GM12873 (cell line): Measurements from ENCODE around the gene FGGY.

Experiments used
- TF ChIP-seq, protein P1 (sequence below): IDR thresholded peaks from 2 replicates; pipeline ENCODE4 v1.5.1; 2012; ENCODE audit warnings: low read depth, mild to moderate bottlenecking, moderate library complexity, low read length, control low read depth; ENCODE audit not compliant: insufficient read depth; ENCODE audit errors: missing control alignments

Gene FGGY

DNA sequence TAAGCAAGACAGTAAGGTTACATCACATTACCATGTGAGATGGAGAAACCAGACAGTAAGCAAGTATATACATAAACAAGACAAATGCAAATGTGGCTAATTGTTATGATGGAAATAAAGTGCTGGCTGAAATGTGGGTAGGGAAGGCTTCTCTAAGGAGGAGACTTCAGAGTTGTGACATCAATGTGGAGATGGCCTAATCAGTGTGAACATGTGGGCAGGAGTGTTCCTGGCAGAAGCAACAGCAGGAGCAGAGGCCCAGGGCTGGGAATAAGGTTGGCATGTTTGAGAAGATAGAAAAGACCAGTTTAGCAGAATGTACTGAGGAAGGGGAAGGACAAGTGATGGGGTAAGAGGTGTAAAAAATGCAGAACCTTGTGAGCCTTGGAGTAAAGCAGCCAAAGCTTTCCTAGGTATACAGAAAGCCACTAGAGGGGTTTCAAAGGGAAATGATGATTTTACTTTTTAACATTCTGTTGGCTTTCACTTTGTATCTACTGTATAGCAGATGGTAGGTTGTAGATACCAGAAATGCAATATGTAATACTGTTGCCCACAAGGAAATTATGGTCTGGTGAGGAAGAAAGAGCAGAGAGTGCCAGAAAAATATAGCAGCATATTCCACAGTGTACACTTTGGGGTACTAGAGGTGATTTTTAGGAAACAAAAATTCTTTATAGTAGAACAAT lies 197.4 kb downstream of the FGGY start:
- TF ChIP-seq, protein P1, sequence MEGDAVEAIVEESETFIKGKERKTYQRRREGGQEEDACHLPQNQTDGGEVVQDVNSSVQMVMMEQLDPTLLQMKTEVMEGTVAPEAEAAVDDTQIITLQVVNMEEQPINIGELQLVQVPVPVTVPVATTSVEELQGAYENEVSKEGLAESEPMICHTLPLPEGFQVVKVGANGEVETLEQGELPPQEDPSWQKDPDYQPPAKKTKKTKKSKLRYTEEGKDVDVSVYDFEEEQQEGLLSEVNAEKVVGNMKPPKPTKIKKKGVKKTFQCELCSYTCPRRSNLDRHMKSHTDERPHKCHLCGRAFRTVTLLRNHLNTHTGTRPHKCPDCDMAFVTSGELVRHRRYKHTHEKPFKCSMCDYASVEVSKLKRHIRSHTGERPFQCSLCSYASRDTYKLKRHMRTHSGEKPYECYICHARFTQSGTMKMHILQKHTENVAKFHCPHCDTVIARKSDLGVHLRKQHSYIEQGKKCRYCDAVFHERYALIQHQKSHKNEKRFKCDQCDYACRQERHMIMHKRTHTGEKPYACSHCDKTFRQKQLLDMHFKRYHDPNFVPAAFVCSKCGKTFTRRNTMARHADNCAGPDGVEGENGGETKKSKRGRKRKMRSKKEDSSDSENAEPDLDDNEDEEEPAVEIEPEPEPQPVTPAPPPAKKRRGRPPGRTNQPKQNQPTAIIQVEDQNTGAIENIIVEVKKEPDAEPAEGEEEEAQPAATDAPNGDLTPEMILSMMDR, result no peak

GRCh38 chr1:59497616-59498015 lies 200.7 kb downstream of the FGGY start:
- TF ChIP-seq, protein P1, result no peak

DNA sequence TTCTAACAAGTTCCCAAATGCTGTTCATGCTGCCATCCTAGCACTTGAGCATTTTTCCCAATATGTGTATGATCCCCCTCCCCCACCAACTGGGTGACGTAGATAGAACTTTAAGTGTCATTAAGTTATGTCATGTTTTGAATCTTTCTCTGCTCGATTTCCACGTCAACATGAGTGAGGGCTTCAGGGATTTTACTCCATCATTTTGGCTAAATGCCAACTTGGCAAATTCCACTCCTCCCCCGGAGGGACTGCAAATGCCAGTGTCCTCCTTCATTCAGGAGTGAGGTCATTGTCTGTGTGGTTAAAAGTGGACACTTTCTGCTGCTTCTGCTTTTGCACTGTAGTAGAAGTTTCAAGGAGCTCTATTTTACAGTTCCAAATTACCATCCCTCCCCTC lies 201.7 kb downstream of the FGGY start:
- TF ChIP-seq, protein P1, result no peak

DNA sequence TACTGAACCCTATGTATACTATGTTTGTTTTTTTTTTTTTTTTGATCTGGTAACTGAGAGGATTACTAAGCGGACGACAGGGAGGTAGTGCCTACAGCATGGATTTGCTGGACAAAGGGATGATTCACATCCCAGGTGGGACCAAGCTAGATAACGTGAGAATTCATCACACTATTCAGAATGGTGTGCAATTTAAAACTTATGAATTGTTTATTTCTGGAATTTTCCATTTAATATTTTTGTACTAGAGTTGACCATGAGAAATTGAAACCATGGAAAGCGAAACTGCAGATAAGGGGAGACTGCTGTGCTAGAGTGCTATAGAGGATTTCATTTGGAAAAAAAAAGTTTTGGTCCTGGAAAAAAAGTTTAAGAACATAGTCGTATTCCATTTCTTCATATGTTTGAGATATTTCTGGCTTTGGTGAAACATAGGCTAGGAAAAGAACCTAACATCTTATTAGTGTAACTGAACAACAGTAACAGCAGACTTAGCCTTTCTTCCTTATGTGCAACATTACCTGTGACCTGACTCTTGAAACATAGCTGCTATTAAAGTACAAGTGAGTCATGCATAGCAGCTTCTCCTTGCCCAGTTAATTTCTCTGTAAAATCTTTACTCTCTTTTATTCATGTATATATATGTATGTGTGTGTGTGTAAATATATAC lies 202.5 kb downstream of the FGGY start:
- TF ChIP-seq, protein P1, result no peak

DNA sequence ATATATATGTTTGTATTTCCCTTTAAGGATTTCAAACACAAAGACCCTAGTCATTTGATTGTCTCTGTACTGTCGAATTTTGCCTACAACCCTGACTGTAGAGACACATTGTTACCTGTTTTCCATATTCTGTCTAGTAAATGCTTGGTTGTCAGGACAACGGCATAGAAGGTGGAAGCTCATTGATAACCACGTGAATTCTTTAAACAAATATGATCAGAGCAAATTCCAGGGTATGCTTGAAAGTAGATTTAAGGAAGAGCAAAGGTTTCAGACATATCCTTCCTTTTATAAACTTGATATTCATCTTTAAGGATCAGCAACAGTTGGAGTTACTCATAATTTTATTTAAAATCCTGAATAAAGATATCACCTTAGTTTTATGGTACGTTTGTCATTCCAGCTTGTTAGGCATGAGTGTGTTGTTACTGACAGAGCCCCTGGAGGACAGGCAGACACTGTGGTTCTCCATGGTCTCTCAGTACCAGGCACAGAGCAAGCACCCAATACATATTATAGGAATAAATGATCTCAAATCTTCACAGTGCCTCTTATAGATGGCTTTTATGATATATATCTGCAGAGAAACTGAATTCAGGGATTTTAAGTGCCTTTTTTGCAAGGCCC lies 203.2 kb downstream of the FGGY start:
- TF ChIP-seq, protein P1, result no peak

- TF ChIP-seq, protein P1, result no peak
These were observed 204.3 kb downstream of the FGGY start for GRCh38 chr1:59500950-59501742.
